Ascending aorta (tissue), 2 donors: Measurements from ENCODE around the gene ITGA2B. TPM values are rescaled to one million over a fixed set of nuclear protein-coding genes. Genes with fewer than 3 reads are reported as not detected.

Source experiments
- DNase-seq, 2 donors: peaks; one replicate each; pipeline ENCODE4 v3.0.0-alpha.2; 2019; ENCODE audit warnings: low spot score in 2 of 2
- H3K27ac ChIP-seq, 2 donors: fragments of 200-600 bp; sonication (generic); one replicate each; pipeline ENCODE4 v1.5.1; 2016 to 2017; ENCODE audit warnings: mild to moderate bottlenecking in 1 of 2
- H3K27me3 ChIP-seq: fragments of 200-600 bp; sonication (generic); one replicate; pipeline ENCODE4 v1.5.1; 2017
- H3K36me3 ChIP-seq, 2 donors: fragments of 200-600 bp; sonication (generic); one replicate each; pipeline ENCODE4 v1.5.1; 2016
- H3K4me1 ChIP-seq, 2 donors: fragments of 200-600 bp; sonication (generic); one replicate each; pipeline ENCODE4 v1.5.1; 2016 to 2017; ENCODE audit warnings: mild to moderate bottlenecking in 1 of 2
- H3K4me3 ChIP-seq, 2 donors: fragments of 200-600 bp; sonication (generic); one replicate each; pipeline ENCODE4 v1.5.1; 2016 to 2017; ENCODE audit warnings: mild to moderate bottlenecking in 1 of 2
- H3K9me3 ChIP-seq, 2 donors: fragments of 200-600 bp; sonication (generic); one replicate each; pipeline ENCODE4 v1.5.1; 2016
- intact Hi-C: fragments of 100-400 bp; cut with DNase I; formaldehyde crosslinking; loops from one replicate; pipeline ENCODE4 v1.15.1; 2023
- total RNA-seq: library from RNA; depleted of rRNA; stranded (reverse); fragments of >200 nt; gene quantifications from one replicate; pipeline ENCODE4 v1.1.0, GENCODE V29; 2016
- TF ChIP-seq, protein P1 (sequence below), 3 experiments: fragments of 200-600 bp in 2 of 3; fragments of 450-650 bp in 1 of 3; sonication (generic) in 2 of 3; IDR thresholded peaks; one replicate each; pipeline ENCODE4 v1.5.1; 2016 to 2019; ENCODE audit warnings: antibody characterized with exemption in 3 of 3, mild to moderate bottlenecking in 1 of 3, moderate library complexity in 1 of 3

The ITGA2B gene
- total RNA-seq, 1 donor from 2014 or later: not detected

DNA sequence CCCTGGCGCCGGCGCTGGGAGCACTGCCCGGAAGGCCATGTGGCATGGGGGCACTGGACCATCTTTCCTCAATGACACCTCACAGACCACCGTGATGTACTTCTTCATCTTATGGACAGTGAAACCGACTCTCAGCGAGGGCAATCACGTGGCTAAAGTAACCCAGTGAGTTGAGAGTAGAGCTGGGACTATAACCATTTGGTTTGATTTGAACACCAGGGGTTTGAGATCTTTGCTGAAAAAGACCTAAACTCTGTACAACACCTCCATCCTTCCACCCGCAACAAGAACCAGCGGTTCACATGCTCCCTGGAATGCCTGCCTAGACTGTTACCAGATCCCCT is 3.3 kb downstream of the ITGA2B start:
- TF ChIP-seq, protein P1, sequence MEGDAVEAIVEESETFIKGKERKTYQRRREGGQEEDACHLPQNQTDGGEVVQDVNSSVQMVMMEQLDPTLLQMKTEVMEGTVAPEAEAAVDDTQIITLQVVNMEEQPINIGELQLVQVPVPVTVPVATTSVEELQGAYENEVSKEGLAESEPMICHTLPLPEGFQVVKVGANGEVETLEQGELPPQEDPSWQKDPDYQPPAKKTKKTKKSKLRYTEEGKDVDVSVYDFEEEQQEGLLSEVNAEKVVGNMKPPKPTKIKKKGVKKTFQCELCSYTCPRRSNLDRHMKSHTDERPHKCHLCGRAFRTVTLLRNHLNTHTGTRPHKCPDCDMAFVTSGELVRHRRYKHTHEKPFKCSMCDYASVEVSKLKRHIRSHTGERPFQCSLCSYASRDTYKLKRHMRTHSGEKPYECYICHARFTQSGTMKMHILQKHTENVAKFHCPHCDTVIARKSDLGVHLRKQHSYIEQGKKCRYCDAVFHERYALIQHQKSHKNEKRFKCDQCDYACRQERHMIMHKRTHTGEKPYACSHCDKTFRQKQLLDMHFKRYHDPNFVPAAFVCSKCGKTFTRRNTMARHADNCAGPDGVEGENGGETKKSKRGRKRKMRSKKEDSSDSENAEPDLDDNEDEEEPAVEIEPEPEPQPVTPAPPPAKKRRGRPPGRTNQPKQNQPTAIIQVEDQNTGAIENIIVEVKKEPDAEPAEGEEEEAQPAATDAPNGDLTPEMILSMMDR (IDR thresholded peaks at IDR 0.05): no peak
- H3K4me1 ChIP-seq: peaks cover 0 to 11% of the 10 kb centered on the region in 2 donors
- H3K36me3 ChIP-seq: no peaks in the 10 kb centered on the region
- peak in 1 of 2 donors; percentile 53 for DNase-seq
- peak overlapping the region in 1 of 2 donors; percentile 66 for H3K4me3 ChIP-seq
- intact Hi-C loops: no loop called here
- no peaks in the 10 kb centered on the region for H3K27me3 ChIP-seq
- no peak overlapping the region for H3K27ac ChIP-seq
- H3K9me3 ChIP-seq: no peaks in the 10 kb centered on the region

DNA sequence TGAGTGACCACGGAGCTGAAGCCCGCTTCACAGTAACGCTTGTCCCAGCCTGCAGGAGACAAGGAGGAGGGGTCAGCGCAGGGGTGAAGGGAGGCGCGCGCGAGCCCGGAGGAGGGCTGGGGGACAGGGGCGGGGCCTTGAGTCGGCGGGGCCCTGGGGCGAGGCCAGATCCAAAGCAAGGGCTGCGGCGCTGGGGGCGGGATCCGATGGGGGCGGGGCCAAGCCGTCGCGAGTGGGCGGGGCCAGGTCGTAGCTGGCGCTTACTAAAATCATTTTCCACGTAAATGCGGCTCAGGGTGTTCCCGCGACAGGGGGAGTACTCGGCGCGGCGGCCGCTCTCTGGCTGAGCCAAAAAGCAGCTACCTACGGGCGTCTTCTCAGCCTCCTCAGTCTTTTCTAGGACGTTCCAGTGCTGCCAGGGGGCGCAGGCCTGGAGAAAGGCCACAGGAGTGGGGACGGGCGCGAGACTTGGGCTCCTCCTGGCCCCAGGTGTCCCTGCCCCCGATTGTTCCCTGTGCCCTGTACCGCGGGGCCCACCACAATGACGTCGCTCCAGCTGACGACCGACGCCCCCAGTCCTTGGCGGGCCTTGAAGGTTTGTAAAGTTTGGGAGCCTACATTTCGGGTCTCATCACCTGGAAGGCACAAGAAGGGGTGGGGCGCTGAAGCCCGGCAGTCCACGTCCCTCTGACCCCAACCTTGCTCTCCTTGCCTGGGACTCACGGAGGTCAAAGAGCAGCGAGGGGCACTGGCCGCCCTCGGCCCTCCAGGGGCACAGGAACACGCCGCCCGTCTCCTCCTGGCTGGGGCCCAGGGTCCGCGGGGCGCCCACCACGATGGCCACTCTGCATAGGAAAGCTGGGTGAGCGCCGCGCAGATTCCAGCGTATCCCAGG is 3.9 kb downstream of the ITGA2B start:
- Histone ChIP-seq H3K4me3 (peak overlapping the region; percentile 47 to 66), H3K36me3 (no peaks in the 10 kb centered on the region), H3K27me3 (no peaks in the 10 kb centered on the region), H3K4me1 (peaks cover 0 to 11% of the 10 kb centered on the region in 2 donors), H3K9me3 (no peaks in the 10 kb centered on the region), H3K27ac (no peak overlapping the region)
- TF ChIP-seq, protein P1 (IDR thresholded peaks at IDR 0.05): peak in 1 of 3 experiments; percentile 15
- intact Hi-C loops: no loop called here
- peak; percentile 39 to 85 for DNase-seq

DNA sequence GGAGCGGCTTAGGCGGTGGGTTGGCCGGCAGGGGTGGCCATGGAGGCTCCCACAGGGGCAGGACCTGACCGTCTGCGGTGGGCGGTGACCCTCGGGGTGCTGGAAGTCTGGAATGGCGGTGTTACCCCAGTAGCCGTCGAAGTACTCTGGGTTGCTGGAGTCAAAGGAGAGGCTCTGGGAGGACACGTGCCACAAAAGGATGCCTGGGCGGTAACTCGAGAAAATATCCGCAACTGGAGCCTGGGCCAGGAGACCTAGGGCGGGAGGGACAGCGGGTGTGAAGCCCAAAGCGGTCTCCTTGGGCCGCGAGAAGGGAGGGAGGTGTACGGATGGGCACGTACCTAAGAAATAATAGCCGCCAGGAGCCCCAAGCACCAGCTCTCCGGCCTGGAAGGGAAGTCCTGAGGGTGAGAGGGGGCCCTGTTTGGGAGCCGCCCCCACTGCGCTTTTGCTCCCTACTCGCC is 4.6 kb downstream of the ITGA2B start:
- intact Hi-C loops: no loop called here
- H3K9me3 ChIP-seq: no peaks in the 10 kb centered on the region
- H3K4me1 ChIP-seq: peaks cover 0 to 11% of the 10 kb centered on the region in 2 donors
- H3K27me3 ChIP-seq: no peaks in the 10 kb centered on the region
- no peaks in the 10 kb centered on the region for H3K36me3 ChIP-seq
- DNase-seq: no peak
- H3K4me3 ChIP-seq: peak overlapping the region; percentile 47 to 66
- TF ChIP-seq, protein P1 (IDR thresholded peaks at IDR 0.05): no peak
- H3K27ac ChIP-seq: no peak overlapping the region

DNA sequence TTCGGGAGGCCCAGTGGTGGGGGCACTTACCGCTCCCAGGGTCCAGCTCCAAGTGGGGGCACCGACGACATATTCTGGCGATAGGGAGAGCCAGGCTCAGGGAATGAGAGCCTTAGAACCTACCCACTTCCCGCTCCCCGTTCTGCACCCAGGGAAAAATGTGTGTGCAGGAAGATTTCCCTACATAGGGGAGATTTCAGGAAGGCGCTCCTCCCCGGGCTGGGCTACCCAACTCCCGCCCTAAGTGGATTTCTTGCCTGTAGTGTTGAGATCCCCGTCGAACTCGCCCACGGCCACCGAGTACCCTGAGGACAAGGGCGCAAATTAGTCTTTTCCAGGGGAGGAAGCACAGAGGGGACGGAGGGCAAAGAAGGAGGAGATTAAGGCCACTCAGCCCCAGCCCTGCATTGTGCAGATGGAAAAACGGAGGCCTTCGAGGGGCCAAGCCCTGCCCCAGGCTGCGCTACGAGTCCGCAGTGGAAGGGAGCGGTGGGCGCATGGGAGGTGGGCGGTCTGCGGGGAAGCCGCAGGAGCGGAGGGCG is 5.1 kb downstream of the ITGA2B start:
- intact Hi-C loops: no loop called here
- H3K27me3 ChIP-seq: no peaks in the 10 kb centered on the region
- TF ChIP-seq, protein P1 (IDR thresholded peaks at IDR 0.05): no peak
- DNase-seq: no peak
- H3K4me1 ChIP-seq: peaks cover 0 to 11% of the 10 kb centered on the region in 2 donors
- H3K36me3 ChIP-seq: no peaks in the 10 kb centered on the region
- no peak overlapping the region for H3K27ac ChIP-seq
- H3K9me3 ChIP-seq: no peaks in the 10 kb centered on the region
- H3K4me3 ChIP-seq: peak overlapping the region in 1 of 2 donors; percentile 66

DNA sequence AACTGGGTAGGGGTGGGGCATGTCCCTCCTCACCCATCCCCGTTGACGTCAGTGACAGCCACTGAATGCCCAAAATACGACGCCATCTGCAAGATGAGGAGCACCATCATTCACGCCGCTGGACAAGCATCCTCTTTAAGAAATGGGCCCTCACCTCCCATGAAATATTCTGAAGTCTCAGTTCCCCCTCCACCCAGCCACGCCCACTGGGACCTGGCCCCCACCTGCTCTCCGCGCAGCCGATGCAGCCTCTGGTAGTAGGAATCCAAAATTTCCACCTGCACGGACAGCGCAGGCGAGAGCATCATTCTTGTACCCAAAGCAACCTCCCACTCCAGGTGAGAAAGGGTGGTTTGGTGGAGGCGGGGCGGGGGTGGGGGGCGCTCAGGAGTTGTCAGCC is 5.6 kb downstream of the ITGA2B start:
- no peaks in the 10 kb centered on the region for H3K27me3 ChIP-seq
- H3K36me3 ChIP-seq: no peaks in the 10 kb centered on the region
- no peaks in the 10 kb centered on the region for H3K9me3 ChIP-seq
- no peak overlapping the region for H3K27ac ChIP-seq
- no peak for DNase-seq
- intact Hi-C loops: no loop called here
- H3K4me3 ChIP-seq: no peak overlapping the region
- TF ChIP-seq, protein P1 (IDR thresholded peaks at IDR 0.05): no peak
- H3K4me1 ChIP-seq: peaks cover 0 to 11% of the 10 kb centered on the region in 2 donors
